Spleen (tissue), 11 donors: Measurements from ENCODE around the gene METTL26. TPM values are rescaled to one million over a fixed set of nuclear protein-coding genes. Genes with fewer than 3 reads are reported as not detected.
A peak's percentile ranks its signal among the peaks of the same experiment; 100 is the strongest.

Experiments used
- DNase-seq: peaks from one replicate; pipeline ENCODE4 v3.0.0-alpha.2; 2020
- H3K27ac ChIP-seq, 8 donors: fragments of 200-600 bp; sonication (generic) in 7 of 8; 1 replicate in 4 of 8; 2 replicates in 4 of 8; pipeline versions ENCODE4 v1.5.0 to v1.8.0; 2016 to 2021; ENCODE audit warnings: inconsistent platforms in 4 of 8, mild to moderate bottlenecking in 4 of 8, moderate library complexity in 1 of 8
- H3K27me3 ChIP-seq, 7 donors: fragments of 200-600 bp; sonication (generic) in 6 of 7; replicated peaks in 1 of 7; 1 replicate in 4 of 7; 2 replicates in 3 of 7; pipeline versions ENCODE4 v1.5.0 to v1.8.0; 2016 to 2021; ENCODE audit warnings: inconsistent platforms in 3 of 7, mild to moderate bottlenecking in 1 of 7
- H3K36me3 ChIP-seq, 6 donors: fragments of 200-600 bp; sonication (generic) in 5 of 6; 1 replicate in 4 of 6; 2 replicates in 2 of 6; pipeline versions ENCODE4 v1.5.0 to v1.8.0; 2016 to 2021; ENCODE audit warnings: inconsistent platforms in 2 of 6
- H3K4me1 ChIP-seq, 6 donors: fragments of 200-600 bp; sonication (generic) in 5 of 6; 1 replicate in 3 of 6; 2 replicates in 3 of 6; pipeline versions ENCODE4 v1.5.0 to v1.8.0; 2016 to 2021; ENCODE audit warnings: inconsistent platforms in 3 of 6
- H3K4me3 ChIP-seq, 8 donors: fragments of 200-600 bp; sonication (generic) in 7 of 8; 1 replicate in 4 of 8; 2 replicates in 4 of 8; pipeline versions ENCODE4 v1.5.0 to v1.8.0; 2016 to 2021; ENCODE audit warnings: inconsistent platforms in 4 of 8, mild to moderate bottlenecking in 4 of 8, moderate library complexity in 2 of 8
- H3K9me3 ChIP-seq, 8 donors: fragments of 200-600 bp; sonication (generic) in 7 of 8; 1 replicate in 4 of 8; 2 replicates in 4 of 8; pipeline versions ENCODE4 v1.5.0 to v1.8.0; 2016 to 2021; ENCODE audit warnings: inconsistent platforms in 4 of 8
- CTCF ChIP-seq, 11 experiments: fragments of 200-600 bp in 7 of 11; fragments of 450-650 bp in 4 of 11; sonication (generic) in 4 of 11; IDR thresholded peaks in 8 of 11; conservative IDR thresholded peaks in 3 of 11; 1 replicate in 7 of 11; 2 replicates in 4 of 11; pipeline versions ENCODE4 v1.4.0 to v1.8.0; 2016 to 2021; ENCODE audit warnings: antibody characterized with exemption in 11 of 11, inconsistent platforms in 4 of 11, mild to moderate bottlenecking in 1 of 11
- POLR2A ChIP-seq, 3 donors: fragments of 450-650 bp; IDR thresholded peaks; one replicate each; pipeline ENCODE4 v1.5.1; 2017; ENCODE audit warnings: antibody characterized with exemption in 3 of 3, mild to moderate bottlenecking in 1 of 3
- POLR2AphosphoS5 ChIP-seq, 3 donors: sonication (generic); formaldehyde crosslinking; IDR thresholded peaks; one replicate each; pipeline ENCODE4 v1.5.1; 2017; ENCODE audit warnings: antibody characterized with exemption in 3 of 3
- WGBS, 5 donors: extraction: QIAGEN DNeasy Blood & Tissue Kit in 3 of 5; methylation state at CpG; one replicate each; pipeline versions ENCODE4 v1.1.5 to v1.1.7; 2013 to 2018; 5-methylcytosine and 5-hydroxymethylcytosine counted together
- intact Hi-C: fragments of 100-400 bp; cut with DNase I; formaldehyde crosslinking; loops from one replicate; pipeline ENCODE4 v1.15.0; 2023; ENCODE audit warnings: low total_unique reads
- polyA plus RNA-seq, 3 donors: library from polyadenylated mRNA; stranded (reverse); fragments of 200-250 nt; gene quantifications; one replicate each; pipeline ENCODE4 v1.2.1, GENCODE V29; 2013
- total RNA-seq, 7 donors: library from RNA; depleted of rRNA in 3 of 7; stranded (reverse); fragments of >200 nt in 3 of 7; fragmentation: NEBNext Ultra II Directional in 4 of 7; extraction: Animal tissue kit (Norgen Biotek cat#: 25700) in 4 of 7; gene quantifications; one replicate each; pipeline versions ENCODE4 v1.1.0 to v1.2.1, GENCODE V29; 2016 to 2021
- donor health status: healthy with polysubstance abuse.
- donor health status: DM: no; HTN: no; CAD: no; lungs with moderate emphysema.
- donor health status: DM: no; HTN: no; CAD: no.
- donor health status: Bipolar disorder and iron deficiency.
- donor health status: healthy.
- donor health status: DM: no; HTN: no; CAD: no.
- donor health status: DM: yes; HTN: yes; CAD: no.

The METTL26 gene
- total and polyA plus RNA-seq, 10 donors: 39.6 to 165 (median 59.4) TPM

GRCh38 chr16:632486-633335 is 3.4 kb downstream of the METTL26 start:
- Histone ChIP-seq H3K27me3 (peaks cover 0 to 13% (median 0%) of the 10 kb centered on the region in 7 donors), H3K4me3 (no peak overlapping the region), H3K9me3 (no peaks in the 10 kb centered on the region), H3K27ac (no peak overlapping the region), H3K36me3 (peaks cover 0 to 48% (median 29%) of the 10 kb centered on the region in 6 donors), H3K4me1 (peaks cover 12 to 64% (median 42%) of the 10 kb centered on the region in 6 donors)
- TF ChIP-seq POLR2A (IDR thresholded peaks at IDR 0.05) (no peak), CTCF (IDR thresholded peaks at IDR 0.05 in 8 of 11, conservative IDR thresholded peaks at IDR 0.05 in 3 of 11) (no peak), POLR2AphosphoS5 (IDR thresholded peaks at IDR 0.05) (peak in 1 of 3 donors; percentile 40)
- intact Hi-C loops: no loop called here
- no peak for DNase-seq
- 92 to 97% (median 95%) methylated on average over 5 to 67 of the region's 67 CpGs for WGBS, 5 donors

- Histone ChIP-seq H3K36me3 (peaks cover 0 to 57% (median 35%) of the 10 kb centered on the region in 6 donors), H3K27me3 (peaks cover 0 to 13% (median 0%) of the 10 kb centered on the region in 7 donors), H3K27ac (no peak overlapping the region), H3K9me3 (no peaks in the 10 kb centered on the region), H3K4me1 (peaks cover 9 to 58% (median 36%) of the 10 kb centered on the region in 6 donors), H3K4me3 (no peak overlapping the region)
- peak in 1 of 3 donors; percentile 14 for TF ChIP-seq POLR2AphosphoS5 (IDR thresholded peaks at IDR 0.05)
- no peak for TF ChIP-seq CTCF (IDR thresholded peaks at IDR 0.05 in 8 of 11, conservative IDR thresholded peaks at IDR 0.05 in 3 of 11)
- WGBS, 5 donors: 65 to 77% (median 73%) methylated on average over 9 of the region's 9 CpGs
- intact Hi-C loops: no loop called here
- DNase-seq: no peak
Measured at GRCh38 chr16:631808-632358, 4.2 kb downstream of the METTL26 start.

GRCh38 chr16:630815-631405 is 5.2 kb downstream of the METTL26 start, which contains the start of gene WFIKKN1:
Gene WFIKKN1, plus strand, starts transcription at chr16:630985. Its CDS starts 269 bp downstream, at chr16:631254.
- Histone ChIP-seq H3K36me3 (peaks cover 0 to 66% (median 43%) of the 10 kb centered on the region in 6 donors), H3K9me3 (no peaks in the 10 kb centered on the region), H3K4me3 (no peak within 1 kb of the TSS), H3K27ac (peak within 1 kb of the TSS in 5 of 8 donors; percentile 14 to 48 (median 30)), H3K4me1 (peaks cover 9 to 58% (median 33%) of the 10 kb centered on the region in 6 donors), H3K27me3 (peaks cover 0 to 13% (median 0%) of the 10 kb centered on the region in 7 donors)
- 3 to 16% (median 4%) methylated on average over 5 to 23 of the region's 23 CpGs; no CpG with 5 or more reads in 1 of the 5 donors for WGBS, 5 donors
- intact Hi-C loops: no loop called here
- no peak for TF ChIP-seq CTCF (IDR thresholded peaks at IDR 0.05 in 8 of 11, conservative IDR thresholded peaks at IDR 0.05 in 3 of 11)
- TF ChIP-seq POLR2A (IDR thresholded peaks at IDR 0.05): no peak
- TF ChIP-seq POLR2AphosphoS5 (IDR thresholded peaks at IDR 0.05): peak; percentile 25 to 69 (median 34)
- DNase-seq: no peak
